PC-3 (cell line): ENCODE measurements around the gene SPINK4. TPM values are rescaled to one million over a fixed set of nuclear protein-coding genes. Genes with fewer than 3 reads are reported as not detected.

Experiments used
- ATAC-seq: fragments of 200-7000 bp; cut with Tn5 transposase; 2 replicates; pipeline ENCODE4 v1.9.1; 2020; ENCODE audit warnings: mild to moderate bottlenecking, moderate library complexity
- BruUV-seq: library from RNA; stranded (reverse); fragments of 400-500 nt; replicated peaks from 2 replicates; lab custom pipeline; 2021; lab: Mats Ljungman, UMichigan
- CTCF ChIA-PET: fragments of 300-600 bp; sonication (Branson Sonifier 250); formaldehyde crosslinking; loops from one replicate; lab custom pipeline; 2022; ENCODE audit warnings: antibody characterized with exemption; lab: Charles Lee
- POLR2A ChIA-PET: fragments of 300-600 bp; sonication (Branson Sonifier 250); formaldehyde crosslinking; loops from one replicate; lab custom pipeline; 2022; ENCODE audit warnings: antibody characterized with exemption; ENCODE audit not compliant: unreplicated experiment; lab: Charles Lee
- DNase-seq: peaks from one replicate; pipeline ENCODE4 v3.0.0-alpha.2; 2015
- H2AFZ ChIP-seq: fragments of 300-600 bp; sonication (generic); 2 replicates; pipeline ENCODE4 v1.6.0; 2016; ENCODE audit warnings: antibody characterized with exemption, low read length
- H3F3A ChIP-seq: fragments of 300-600 bp; sonication (generic); one replicate; pipeline ENCODE4 v1.6.0; 2017; ENCODE audit warnings: antibody characterized with exemption, low read length, control low read depth, mild to moderate bottlenecking; ENCODE audit not compliant: unreplicated experiment
- H3K27ac ChIP-seq: fragments of 300-600 bp; sonication (generic); 2 replicates; pipeline ENCODE4 v1.5.1; 2016; ENCODE audit warnings: mild to moderate bottlenecking, low read length
- H3K27me3 ChIP-seq: fragments of 300-600 bp; sonication (generic); 2 replicates; pipeline ENCODE4 v1.6.1; 2016; ENCODE audit warnings: low read length, mixed read lengths
- H3K36me3 ChIP-seq: fragments of 300-600 bp; sonication (generic); 2 replicates; pipeline ENCODE4 v1.6.1; 2016; ENCODE audit warnings: low read depth, mixed run types, low read length, mixed read lengths
- H3K4me1 ChIP-seq: fragments of 300-600 bp; sonication (generic); 2 replicates; pipeline ENCODE4 v1.5.1; 2016; ENCODE audit warnings: low read length; ENCODE audit not compliant: insufficient read depth
- H3K4me2 ChIP-seq: fragments of 300-600 bp; sonication (generic); 2 replicates; pipeline ENCODE4 v1.6.0; 2016; ENCODE audit warnings: low read length
- H3K4me3 ChIP-seq: fragments of 300-600 bp; sonication (generic); 2 replicates; pipeline ENCODE4 v1.5.1; 2016; ENCODE audit warnings: mild to moderate bottlenecking, low read length, mixed read lengths
- H3K79me2 ChIP-seq: fragments of 300-600 bp; sonication (generic); 2 replicates; pipeline ENCODE4 v1.6.1; 2017; ENCODE audit warnings: low read length, mixed read lengths
- H3K9ac ChIP-seq: fragments of 300-600 bp; sonication (generic); 2 replicates; pipeline ENCODE4 v1.6.0; 2016; ENCODE audit warnings: mild to moderate bottlenecking, low read length
- H3K9me2 ChIP-seq: fragments of 300-600 bp; sonication (generic); replicated peaks from 2 replicates; pipeline ENCODE4 v1.6.1; 2016; ENCODE audit warnings: mixed run types, low read length, mixed read lengths
- H3K9me3 ChIP-seq: fragments of 300-600 bp; sonication (generic); 2 replicates; pipeline ENCODE4 v1.6.1; 2016; ENCODE audit warnings: low read length, mixed read lengths
- H4K20me1 ChIP-seq: fragments of 300-600 bp; sonication (generic); 2 replicates; pipeline ENCODE4 v1.6.1; 2016; ENCODE audit warnings: low read length, mixed read lengths
- CTCF ChIP-seq: fragments of 300-600 bp; sonication (generic); conservative IDR thresholded peaks from 2 replicates; pipeline ENCODE4 v1.5.1; 2017; ENCODE audit warnings: antibody characterized with exemption, low read depth, mild to moderate bottlenecking, low read length
- EZH2 ChIP-seq: fragments of 300-600 bp; sonication (generic); IDR thresholded peaks from one replicate; pipeline ENCODE4 v1.6.1; 2017; ENCODE audit warnings: antibody characterized with exemption, mild to moderate bottlenecking, low read length; ENCODE audit not compliant: unreplicated experiment
- EZH2phosphoT487 ChIP-seq: fragments of 300-600 bp; sonication (generic); IDR thresholded peaks from 2 replicates; pipeline ENCODE4 v1.6.1; 2018; ENCODE audit warnings: mild to moderate bottlenecking, antibody characterized with exemption, low read length, borderline replicate concordance
- intact Hi-C: fragments of 100-400 bp; cut with micrococcal nuclease; formaldehyde crosslinking; loops from 2 replicates; pipeline ENCODE4 v1.9.0; 2023
- total RNA-seq: library from RNA; depleted of rRNA; stranded (reverse); fragments of >200 nt; gene quantifications from 2 replicates; pipeline ENCODE4 v1.2.3, GENCODE V29; 2014

SPINK4 gene
- total RNA-seq, 1 experiment from 2014 or later, result not detected

- H3K4me2 ChIP-seq, result peak overlapping the region; percentile 89
- no peaks in the 10 kb centered on the region for H3K9me3 ChIP-seq
- H3K4me1 ChIP-seq, result peaks cover 17% of the 10 kb centered on the region
- H2AFZ ChIP-seq, result no peak overlapping the region
- H3K79me2 ChIP-seq, result peaks cover 41% of the 10 kb centered on the region
- H3K27ac ChIP-seq, result peak overlapping the region; percentile 97
- POLR2A ChIA-PET, result interaction anchor here (0.6 to 1.0 kb wide), 3 partner anchors 60 to 184 kb away, joined by 3 to 19 read pairs (median 4); partner anchors contain the start of gene NOL6
- TF ChIP-seq EZH2phosphoT487, result no peak
- TF ChIP-seq EZH2, result no peak
- no peak for TF ChIP-seq CTCF
- no peaks in the 10 kb centered on the region for H3K9me2 ChIP-seq
- peaks cover 3% of the 10 kb centered on the region for H3K36me3 ChIP-seq
- H3K4me3 ChIP-seq, result peak overlapping the region; percentile 79; the same call in 1 of the 2 replicates
- no peaks in the 10 kb centered on the region for H4K20me1 ChIP-seq
- ATAC-seq (no peak), DNase-seq (no peak)
- peaks cover 6% of the 10 kb centered on the region for H3F3A ChIP-seq
- no peaks in the 10 kb centered on the region for H3K27me3 ChIP-seq
- intact Hi-C loops, result no loop called here
- peak overlapping the region; percentile 98 for H3K9ac ChIP-seq
- no TSS peak for BruUV-seq
- CTCF ChIA-PET, result no interaction called here
These were observed 49.5 kb downstream of the SPINK4 start for GRCh38 chr9:33289496-33289895.

- ChIA-PET CTCF (interaction anchor here (0.7 kb wide), 1 partner anchor 55 kb away, joined by 10 read pairs; no protein-coding TSS in a partner anchor), POLR2A (interaction anchor here (0.6 to 1.0 kb wide), 4 partner anchors 40 to 184 kb away, joined by 3 to 19 read pairs (median 4); partner anchors contain the start of gene NOL6)
- Histone ChIP-seq H3K27ac (peak overlapping the region; percentile 97), H3K27me3 (no peaks in the 10 kb centered on the region), H3K36me3 (peaks cover 6% of the 10 kb centered on the region), H3F3A (peaks cover 6% of the 10 kb centered on the region), H3K4me1 (peaks cover 17% of the 10 kb centered on the region), H3K79me2 (peaks cover 45% of the 10 kb centered on the region), H2AFZ (peak overlapping the region; percentile 72), H3K4me2 (peak overlapping the region; percentile 89), H3K9ac (peak overlapping the region; percentile 98), H3K9me3 (no peaks in the 10 kb centered on the region), H3K9me2 (no peaks in the 10 kb centered on the region), H4K20me1 (no peaks in the 10 kb centered on the region), H3K4me3 (peak overlapping the region; percentile 79)
- intact Hi-C loops, result loop anchor here (2.0 kb wide), 2 partner anchors 39 to 61 kb away; no protein-coding TSS in a partner anchor
- TF ChIP-seq EZH2, result no peak
- TF ChIP-seq CTCF, result no peak
- TF ChIP-seq EZH2phosphoT487, result no peak
- BruUV-seq, result TSS peak; percentile 96
- ATAC-seq, result peak; percentile 11; the same call in 1 of the 2 replicates
- DNase-seq, result no peak
These were observed 49.9 kb downstream of the SPINK4 start for GRCh38 chr9:33289936-33290246.
